Endothelial cell of umbilical vein (primary cell): ENCODE data around the gene ITGA5. TPM values are rescaled to one million over a fixed set of nuclear protein-coding genes. Genes with fewer than 3 reads are reported as not detected.
A peak's percentile ranks its signal among the peaks of the same experiment; 100 is the strongest.

Experiments used
- BruUV-seq: library from RNA; stranded (reverse); fragments of 400-500 nt; replicated peaks from 2 replicates; lab custom pipeline; 2021; lab: Mats Ljungman, UMichigan
- CTCF ChIA-PET: fragments of 300-600, 350-600 bp; sonication (Branson Sonifier 250); formaldehyde crosslinking; loops from one replicate; lab custom pipeline; 2021; ENCODE audit warnings: antibody characterized with exemption, inconsistent platforms; lab: Charles Lee
- POLR2A ChIA-PET: fragments of 300-600, 350-600 bp; sonication (Branson Sonifier 250); formaldehyde crosslinking; loops from one replicate; lab custom pipeline; 2021; ENCODE audit warnings: antibody characterized with exemption, inconsistent platforms; lab: Charles Lee
- DNase-seq: peaks from one replicate; pipeline ENCODE4 v3.0.0-alpha.2; 2011; ENCODE audit warnings: low read depth, low spot score
- FAIRE-seq: peaks from 2 replicates; lab custom pipeline; 2011; peaks lifted over from hg19 to GRCh38; lab: Jason Lieb, UNC
- H2AFZ ChIP-seq: 2 replicates; pipeline ENCODE4 v1.6.0; 2012; ENCODE audit warnings: low read depth, low read length, control low read depth, inconsistent platforms
- H3K27ac ChIP-seq: 2 replicates; pipeline ENCODE4 v1.5.1; 2011; ENCODE audit warnings: low read depth, mild to moderate bottlenecking, control low read depth, low read length, moderate library complexity; ENCODE audit not compliant: insufficient read depth
- H3K27me3 ChIP-seq, 2 experiments: 2 replicates each; pipeline versions ENCODE4 v1.6.0 to v1.6.1; 2011; ENCODE audit warnings: low read length in 2 of 2, mixed read lengths in 1 of 2; ENCODE audit not compliant: control insufficient read depth in 2 of 2, insufficient read depth in 2 of 2
- H3K36me3 ChIP-seq, 2 experiments: 2 replicates in 1 of 2; 3 replicates in 1 of 2; pipeline ENCODE4 v1.5.1; 2011; ENCODE audit warnings: low read length in 2 of 2, mild to moderate bottlenecking in 1 of 2, moderate library complexity in 1 of 2; ENCODE audit not compliant: control insufficient read depth in 2 of 2, insufficient read depth in 2 of 2; ENCODE audit errors: extremely low read depth in 1 of 2
- H3K4me1 ChIP-seq: 3 replicates; pipeline ENCODE4 v1.5.1; 2011; ENCODE audit warnings: mild to moderate bottlenecking, low read length; ENCODE audit not compliant: control insufficient read depth, insufficient read depth; ENCODE audit errors: extremely low read depth
- H3K4me2 ChIP-seq: 2 replicates; pipeline ENCODE4 v1.6.1; 2011; ENCODE audit warnings: low read length, control low read depth, mixed read lengths; ENCODE audit not compliant: insufficient read depth
- H3K4me3 ChIP-seq, 3 experiments: fragments of 200-600 bp in 1 of 3; sonication (generic), shearing (Covaris generic) in 1 of 3; replicated peaks in 1 of 3; 2 replicates each; pipeline ENCODE4 v1.5.1; 2011 to 2016; ENCODE audit warnings: control low read depth in 3 of 3, low read length in 3 of 3, mild to moderate bottlenecking in 2 of 3, inconsistent platforms in 1 of 3, low read depth in 1 of 3, moderate library complexity in 1 of 3; ENCODE audit not compliant: insufficient read depth in 1 of 3
- H3K79me2 ChIP-seq: 2 replicates; pipeline ENCODE4 v1.6.0; 2012; ENCODE audit warnings: low read length, inconsistent platforms; ENCODE audit not compliant: control insufficient read depth, insufficient read depth
- H3K9ac ChIP-seq: replicated peaks from 2 replicates; pipeline ENCODE3; 2011; ENCODE audit warnings: low read length, control low read depth; ENCODE audit not compliant: insufficient read depth; ENCODE audit errors: extremely low read depth
- H3K9me1 ChIP-seq: replicated peaks from 3 replicates; pipeline ENCODE4 v1.6.0; 2011; ENCODE audit warnings: mild to moderate bottlenecking, low read length; ENCODE audit not compliant: control insufficient read depth, insufficient read depth; ENCODE audit errors: extremely low read depth
- H3K9me3 ChIP-seq: replicated peaks from 2 replicates; pipeline ENCODE4 v1.5.1; 2012; ENCODE audit warnings: low read length, inconsistent platforms; ENCODE audit not compliant: control insufficient read depth, insufficient read depth
- H4K20me1 ChIP-seq: replicated peaks from 2 replicates; pipeline ENCODE3; 2011; ENCODE audit warnings: mild to moderate bottlenecking, low read length; ENCODE audit not compliant: control insufficient read depth, insufficient read depth; ENCODE audit errors: extremely low read depth
- EZH2 ChIP-seq: IDR thresholded peaks from 2 replicates; pipeline ENCODE4 v1.6.1; 2012; ENCODE audit warnings: borderline replicate concordance, low read depth, mild to moderate bottlenecking, moderate library complexity, low read length, inconsistent platforms; ENCODE audit not compliant: severe bottlenecking
- FOS ChIP-seq: IDR thresholded peaks from 2 replicates; pipeline ENCODE4 v1.6.1; 2011; ENCODE audit warnings: mild to moderate bottlenecking, low read length, moderate library complexity, borderline replicate concordance; ENCODE audit not compliant: insufficient read depth
- GATA2 ChIP-seq: IDR thresholded peaks from 2 replicates; pipeline ENCODE4 v1.7.0; 2011; ENCODE audit warnings: low read depth, mild to moderate bottlenecking, moderate library complexity, mixed read lengths, low read length; ENCODE audit not compliant: insufficient read length, insufficient read depth
- JUN ChIP-seq: IDR thresholded peaks from 2 replicates; pipeline ENCODE4 v1.6.1; 2011; ENCODE audit warnings: borderline replicate concordance, low read depth; ENCODE audit not compliant: insufficient read length, insufficient read depth
- MYC ChIP-seq: IDR thresholded peaks from one replicate; pipeline ENCODE4 v1.6.1; 2011; ENCODE audit warnings: mild to moderate bottlenecking, low read depth, low read length
- POLR2A ChIP-seq: IDR thresholded peaks from 2 replicates; pipeline ENCODE4 v1.6.1; 2012; ENCODE audit warnings: low read depth, mild to moderate bottlenecking, control low read depth, low read length
- POLR2AphosphoS5 ChIP-seq: IDR thresholded peaks from 2 replicates; pipeline ENCODE4 v1.6.1; 2012; ENCODE audit warnings: low read depth, mild to moderate bottlenecking, control low read depth, low read length, moderate library complexity; ENCODE audit not compliant: insufficient read depth
- dilution Hi-C: fragments of 300-500 bp; cut with MboI; formaldehyde crosslinking; loops from one replicate; pipeline ENCODE4 v1.15.0; 2019; ENCODE audit warnings: low sequenced_read_pairs; ENCODE audit not compliant: extremely low pct_ligation_motif_present
- intact Hi-C: fragments of 100-400 bp; cut with micrococcal nuclease; formaldehyde crosslinking; loops from one replicate; pipeline ENCODE4 v1.10.0; 2022
- polyA plus RNA-seq, 4 experiments: library from polyadenylated mRNA; depleted of rRNA in 3 of 4; stranded (reverse) in 3 of 4; unstranded in 1 of 4; fragments of >200 nt; gene quantifications; 2 replicates each; pipeline versions ENCODE4 v1.2.1 to v1.2.3, GENCODE V29; 2011 to 2012; ENCODE audit warnings: missing spikeins in 1 of 4
- total RNA-seq: library from RNA; stranded (reverse); gene quantifications from 2 replicates; pipeline ENCODE4 v1.2.3, GENCODE V29; 2021
- TF ChIP-seq, protein P1 (sequence below): IDR thresholded peaks from 2 replicates; pipeline ENCODE4 v1.6.1; 2011; ENCODE audit not compliant: insufficient read depth, insufficient read length
- TF ChIP-seq, protein P2 (sequence below), 2 donors: IDR thresholded peaks; 1 replicate in 1 of 2; 2 replicates in 1 of 2; pipeline ENCODE4 v1.5.1; 2011; ENCODE audit warnings: low read length in 2 of 2, mild to moderate bottlenecking in 2 of 2, moderate library complexity in 2 of 2, control low read depth in 1 of 2, inconsistent platforms in 1 of 2, low read depth in 1 of 2; ENCODE audit not compliant: insufficient read depth in 1 of 2; ENCODE audit errors: extremely low read depth in 1 of 2

ITGA5 gene
- total and polyA plus RNA-seq, 2 donors (not counting 3 experiments of a cell fraction or from before 2014, with no cell fraction given): 657 to 938 TPM

DNA sequence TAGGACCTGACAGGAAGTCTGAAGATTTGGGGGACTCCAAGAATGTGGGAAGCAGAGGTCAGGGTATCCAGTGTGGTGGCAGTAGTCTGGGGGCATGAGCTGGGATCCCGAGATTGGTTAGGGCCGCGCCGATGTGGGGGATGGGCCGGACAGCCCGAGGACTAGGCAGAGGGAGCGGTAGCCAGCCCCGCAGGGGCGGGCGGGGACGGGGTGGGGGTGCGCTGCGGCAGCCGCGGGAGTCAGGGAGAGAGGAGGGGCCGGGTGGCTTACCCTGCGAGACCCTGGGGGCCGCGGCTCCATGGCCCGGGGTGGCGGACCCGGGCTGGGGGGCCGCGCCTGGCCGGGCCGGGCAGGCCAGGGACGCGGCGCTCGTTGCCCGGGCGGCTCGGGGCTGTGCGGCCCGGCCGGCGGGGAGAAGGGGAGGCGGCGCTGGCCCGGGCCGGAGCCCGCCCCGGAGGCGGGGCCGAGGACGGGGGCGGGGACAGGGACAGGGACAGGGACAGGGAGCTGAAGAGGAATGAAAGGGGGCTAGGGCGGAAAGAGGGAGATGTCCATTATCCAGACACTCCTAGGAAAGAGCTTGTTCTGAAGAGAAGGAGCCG is 40.2 kb downstream of the ITGA5 start:
- Histone ChIP-seq H3K4me1 (peaks cover 4% of the 10 kb centered on the region), H3K27me3 (no peaks in the 10 kb centered on the region), H3K27ac (no peak overlapping the region), H3K9me1 (no peaks in the 10 kb centered on the region), H3K9me3 (no peaks in the 10 kb centered on the region), H2AFZ (peak overlapping the region; percentile 67), H3K79me2 (no peaks in the 10 kb centered on the region), H3K4me3 (peak overlapping the region in 2 of 3 experiments; percentile 37 to 47), H3K36me3 (no peaks in the 10 kb centered on the region), H4K20me1 (no peaks in the 10 kb centered on the region), H3K9ac (peak overlapping the region; percentile 22), H3K4me2 (peak overlapping the region; percentile 87)
- no TSS peak for BruUV-seq
- DNase-seq: peak; percentile 36
- TF ChIP-seq POLR2AphosphoS5 (peak; percentile 18), GATA2 (no peak)
- intact Hi-C loops: loop anchor here (1.0 kb wide), 3 partner anchors 9 to 60 kb away; no protein-coding TSS in a partner anchor
- FAIRE-seq: no peak
- dilution Hi-C loops: no loop called here
- ChIA-PET CTCF (interaction anchor here (0.7 to 4.6 kb wide), 46 partner anchors 8 to 373 kb away, joined by 3 to 142 read pairs (median 4); partner anchors contain the start of gene COPZ1), POLR2A (interaction anchor here (1.0 to 1.4 kb wide), 2 partner anchors 9 to 32 kb away, joined by 3 to 5 read pairs; no protein-coding TSS in a partner anchor)

DNA sequence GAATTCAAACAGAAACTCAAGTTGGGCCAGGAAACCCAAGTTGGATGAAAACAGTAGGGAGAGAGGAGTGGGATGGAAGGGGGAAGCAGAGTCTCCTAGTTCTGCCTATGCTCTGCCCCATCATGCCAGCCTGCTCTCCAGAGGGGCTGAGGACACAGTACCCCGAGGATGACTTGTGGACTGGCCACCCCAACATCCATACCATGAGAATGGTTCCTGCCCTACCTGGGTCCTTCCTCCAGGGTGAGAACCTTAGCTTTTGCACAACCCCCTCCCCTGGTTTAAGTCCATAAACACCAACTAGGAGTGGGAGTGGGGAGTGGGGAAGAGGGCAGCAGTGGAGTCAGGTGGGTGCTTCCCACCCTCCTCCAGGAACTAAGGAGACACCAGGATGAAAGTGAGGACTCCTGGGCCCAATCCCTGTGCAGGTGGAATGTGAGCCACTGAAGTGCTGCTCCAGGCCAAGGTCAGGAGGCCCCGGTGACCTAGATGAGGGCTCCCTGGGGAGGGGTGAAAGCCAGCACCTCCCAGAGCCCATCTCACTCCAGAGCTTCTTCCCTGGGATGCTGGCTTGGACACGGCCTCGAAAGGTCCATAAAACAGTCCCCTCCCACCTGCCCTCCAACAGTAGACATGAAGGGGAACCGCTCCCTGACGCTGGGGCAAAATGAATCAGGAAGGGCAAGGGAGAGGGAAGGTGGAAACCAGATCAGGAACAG is 41.1 kb downstream of the ITGA5 start:
- Histone ChIP-seq H3K4me1 (peaks cover 4% of the 10 kb centered on the region), H3K27me3 (no peaks in the 10 kb centered on the region), H4K20me1 (no peaks in the 10 kb centered on the region), H3K79me2 (no peaks in the 10 kb centered on the region), H3K36me3 (no peaks in the 10 kb centered on the region), H2AFZ (no peak overlapping the region), H3K9ac (no peak overlapping the region), H3K9me3 (no peaks in the 10 kb centered on the region), H3K9me1 (no peaks in the 10 kb centered on the region), H3K4me3 (no peak overlapping the region), H3K27ac (no peak overlapping the region), H3K4me2 (no peak overlapping the region)
- no peak for FAIRE-seq
- ChIA-PET POLR2A (no interaction called here), CTCF (interaction anchor here (0.9 to 4.3 kb wide), 5 partner anchors 7 to 126 kb away, joined by 3 to 142 read pairs (median 22); no protein-coding TSS in a partner anchor)
- TF ChIP-seq, protein P1, sequence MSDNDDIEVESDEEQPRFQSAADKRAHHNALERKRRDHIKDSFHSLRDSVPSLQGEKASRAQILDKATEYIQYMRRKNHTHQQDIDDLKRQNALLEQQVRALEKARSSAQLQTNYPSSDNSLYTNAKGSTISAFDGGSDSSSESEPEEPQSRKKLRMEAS: no peak
- TF ChIP-seq, protein P2, sequence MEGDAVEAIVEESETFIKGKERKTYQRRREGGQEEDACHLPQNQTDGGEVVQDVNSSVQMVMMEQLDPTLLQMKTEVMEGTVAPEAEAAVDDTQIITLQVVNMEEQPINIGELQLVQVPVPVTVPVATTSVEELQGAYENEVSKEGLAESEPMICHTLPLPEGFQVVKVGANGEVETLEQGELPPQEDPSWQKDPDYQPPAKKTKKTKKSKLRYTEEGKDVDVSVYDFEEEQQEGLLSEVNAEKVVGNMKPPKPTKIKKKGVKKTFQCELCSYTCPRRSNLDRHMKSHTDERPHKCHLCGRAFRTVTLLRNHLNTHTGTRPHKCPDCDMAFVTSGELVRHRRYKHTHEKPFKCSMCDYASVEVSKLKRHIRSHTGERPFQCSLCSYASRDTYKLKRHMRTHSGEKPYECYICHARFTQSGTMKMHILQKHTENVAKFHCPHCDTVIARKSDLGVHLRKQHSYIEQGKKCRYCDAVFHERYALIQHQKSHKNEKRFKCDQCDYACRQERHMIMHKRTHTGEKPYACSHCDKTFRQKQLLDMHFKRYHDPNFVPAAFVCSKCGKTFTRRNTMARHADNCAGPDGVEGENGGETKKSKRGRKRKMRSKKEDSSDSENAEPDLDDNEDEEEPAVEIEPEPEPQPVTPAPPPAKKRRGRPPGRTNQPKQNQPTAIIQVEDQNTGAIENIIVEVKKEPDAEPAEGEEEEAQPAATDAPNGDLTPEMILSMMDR (IDR thresholded peaks at IDR 0.05; ENCODE audit: extremely low read depth in 1 of 2, insufficient read depth in 1 of 2, low read depth in 1 of 2, low read length in 2 of 2): no peak
- TF ChIP-seq MYC: no peak
- TF ChIP-seq JUN: no peak
- no peak for TF ChIP-seq EZH2
- no peak for TF ChIP-seq GATA2
- no peak for TF ChIP-seq FOS
- no peak for TF ChIP-seq POLR2A
- no peak for TF ChIP-seq POLR2AphosphoS5
- dilution Hi-C loops (no loop called here), intact Hi-C loops (no loop called here)
- no peak for DNase-seq
- TSS peak; percentile 25 for BruUV-seq
